Measurements from ENCODE around the gene CPNE5. TPM values are rescaled to one million over a fixed set of nuclear protein-coding genes. Genes with fewer than 3 reads are reported as not detected.
"Not testable (repeated sequence)": the region's sequence is repeated elsewhere in the genome, so short reads cannot be mapped to it uniquely, and the experiment has no call there.

Gene CPNE5
- total RNA-seq, 1 donor from 2014 or later, result 0.25 TPM

DNA sequence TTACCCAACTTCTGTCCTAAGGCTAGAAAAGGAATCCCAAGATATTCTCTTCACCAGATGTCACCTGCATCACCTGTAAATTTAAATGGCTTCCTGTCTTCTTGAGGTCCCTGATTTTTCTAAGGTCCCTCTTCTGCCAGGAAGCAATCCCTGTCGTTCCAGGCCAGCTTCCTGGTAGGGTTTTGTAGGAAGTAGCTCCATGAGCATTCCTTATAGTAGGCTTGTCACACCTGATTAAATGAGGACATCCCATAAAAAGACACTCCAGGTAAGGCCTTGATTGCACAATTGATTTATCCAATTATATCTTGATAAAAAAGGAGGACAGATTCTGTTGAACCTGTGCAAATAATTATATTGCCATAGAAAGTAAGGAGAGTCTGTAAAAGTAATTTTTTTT lies 132.9 kb downstream of the CPNE5 start:
- ATAC-seq, result no peak
- DNase-seq (ENCODE audit: low spot score), result no peak

GRCh38 chr6:36704961-36705577 lies 134.2 kb downstream of the CPNE5 start:
- DNase-seq (ENCODE audit: low spot score); ATAC-seq: not testable (repeated sequence)

DNA sequence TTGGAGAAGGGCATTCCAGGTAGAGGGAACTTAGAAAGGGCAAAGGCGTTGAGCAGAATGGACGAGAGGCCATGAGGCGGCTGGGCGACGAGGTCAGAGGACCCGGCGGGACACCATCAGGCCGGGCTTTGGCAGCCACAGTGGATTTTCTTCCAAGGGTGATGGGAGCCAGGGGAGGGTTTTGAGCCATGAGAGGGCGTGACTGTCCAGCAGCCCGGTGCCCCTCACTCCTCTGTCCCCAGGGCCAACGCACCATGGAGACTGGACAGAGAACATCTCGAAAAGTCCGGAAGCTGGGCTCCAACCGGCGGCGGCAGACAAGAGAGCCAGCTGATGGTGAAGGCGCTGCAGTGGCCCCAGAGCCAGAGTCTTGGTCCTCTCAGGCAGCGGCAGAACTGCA lies 135.3 kb downstream of the CPNE5 start:
- DNase-seq (ENCODE audit: low spot score) (no peak), ATAC-seq (no peak)

- DNase-seq (ENCODE audit: low spot score), result no peak
- no peak for ATAC-seq
Measured at GRCh38 chr6:36703081-36703606, 136.1 kb downstream of the CPNE5 start.

- no peak for DNase-seq (ENCODE audit: low spot score)
Measured at GRCh38 chr6:36702656-36703055, 136.6 kb downstream of the CPNE5 start.

GRCh38 chr6:36701401-36701991 lies 137.7 kb downstream of the CPNE5 start:
- ATAC-seq (peak; percentile 67), DNase-seq (ENCODE audit: low spot score) (no peak)

More at GRCh38 chr6:36702656-36703055, 136.6 kb downstream of the CPNE5 start:
- ATAC-seq, result no peak

- DNase-seq (ENCODE audit: low spot score) (no peak), ATAC-seq (no peak)
Measured at GRCh38 chr6:36700831-36701230, 138.4 kb downstream of the CPNE5 start.

GRCh38 chr6:36700071-36700812 lies 139.0 kb downstream of the CPNE5 start:
- DNase-seq (ENCODE audit: low spot score), result no peak
- ATAC-seq, result no peak

DNA sequence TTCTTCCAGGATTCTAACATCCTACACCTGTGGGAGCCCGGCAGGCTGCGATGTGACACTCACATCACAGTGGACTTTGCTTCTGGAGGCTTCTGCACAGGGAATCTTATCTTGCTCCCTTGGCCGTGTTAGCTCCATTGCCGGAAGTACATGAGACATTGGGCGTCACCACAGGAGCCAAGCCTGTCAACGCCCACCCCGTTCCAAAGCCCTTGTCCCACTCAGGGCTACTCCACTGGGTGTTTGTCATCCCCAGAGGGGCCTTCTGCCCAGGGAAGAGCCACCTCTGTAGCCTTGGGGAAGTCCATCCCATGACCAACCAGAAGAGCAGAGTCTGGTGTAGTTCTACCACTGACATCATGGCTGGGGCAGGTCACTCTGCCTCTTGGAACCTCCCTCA lies 139.9 kb downstream of the CPNE5 start:
- no peak for ATAC-seq
- DNase-seq (ENCODE audit: low spot score), result no peak

GRCh38 chr6:36698871-36699271 lies 140.4 kb downstream of the CPNE5 start:
- DNase-seq (ENCODE audit: low spot score), result no peak

GRCh38 chr6:36698196-36698595 lies 141.0 kb downstream of the CPNE5 start:
- no peak for ATAC-seq
- peak; percentile 36 for DNase-seq (ENCODE audit: low spot score)

More at GRCh38 chr6:36698871-36699271, 140.4 kb downstream of the CPNE5 start:
- no peak for ATAC-seq

GRCh38 chr6:36697481-36697903 lies 141.8 kb downstream of the CPNE5 start, which contains the start of gene RAB44:
RAB44 (plus strand) TSS chr6:36697826; CDS start chr6:36704236, 6,410 bp downstream.
- DNase-seq (ENCODE audit: low spot score), result no peak
- no peak for ATAC-seq

- DNase-seq (ENCODE audit: low spot score), result no peak
- no peak for ATAC-seq
Measured at GRCh38 chr6:36695414-36695813, 143.8 kb downstream of the CPNE5 start.

DNA sequence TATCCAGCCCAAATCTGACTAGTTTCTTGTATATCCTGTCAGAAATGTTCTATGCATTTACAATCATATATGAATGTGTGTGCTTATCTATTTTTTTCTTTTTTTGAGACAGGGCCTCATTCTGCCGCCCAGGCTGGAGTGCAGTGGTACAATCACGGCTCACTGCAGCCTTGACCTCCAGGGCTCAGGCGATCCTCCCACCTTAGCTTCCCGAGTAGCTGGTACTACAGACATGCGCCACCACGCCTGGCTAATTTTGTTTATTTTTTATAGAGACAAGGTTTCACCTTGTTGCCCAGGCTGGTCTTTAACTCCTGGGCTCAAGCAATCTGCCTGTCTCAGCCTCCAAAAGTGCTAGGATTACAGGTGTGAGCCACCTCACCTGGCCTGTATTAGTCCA lies 144.6 kb downstream of the CPNE5 start:
- no peak for DNase-seq (ENCODE audit: low spot score)
- ATAC-seq, result no peak

GRCh38 chr6:36692861-36693702 lies 146.2 kb downstream of the CPNE5 start:
- DNase-seq (ENCODE audit: low spot score), result no peak
- ATAC-seq, result peak; percentile 61

DNA sequence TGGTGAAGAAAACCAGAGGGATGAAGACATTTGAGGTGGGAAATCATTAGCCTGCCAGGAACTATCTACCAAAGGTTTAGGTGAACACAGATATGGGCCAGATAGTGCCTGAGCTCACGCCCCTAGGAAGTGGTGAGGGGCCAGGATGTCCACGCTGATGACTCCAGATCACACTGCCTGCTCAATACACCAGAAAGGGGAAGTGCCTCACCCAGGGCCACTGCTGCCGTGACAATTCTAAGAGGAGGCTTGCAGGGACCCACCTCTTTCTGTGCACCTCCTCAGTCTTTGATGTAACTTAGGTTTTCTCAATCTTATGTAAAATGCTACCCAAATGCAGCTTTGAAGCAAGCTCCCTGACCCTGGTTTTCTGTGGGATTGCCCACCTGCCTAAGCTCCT lies 147.0 kb downstream of the CPNE5 start:
- ATAC-seq (peak; percentile 48), DNase-seq (ENCODE audit: low spot score) (no peak)

DNA sequence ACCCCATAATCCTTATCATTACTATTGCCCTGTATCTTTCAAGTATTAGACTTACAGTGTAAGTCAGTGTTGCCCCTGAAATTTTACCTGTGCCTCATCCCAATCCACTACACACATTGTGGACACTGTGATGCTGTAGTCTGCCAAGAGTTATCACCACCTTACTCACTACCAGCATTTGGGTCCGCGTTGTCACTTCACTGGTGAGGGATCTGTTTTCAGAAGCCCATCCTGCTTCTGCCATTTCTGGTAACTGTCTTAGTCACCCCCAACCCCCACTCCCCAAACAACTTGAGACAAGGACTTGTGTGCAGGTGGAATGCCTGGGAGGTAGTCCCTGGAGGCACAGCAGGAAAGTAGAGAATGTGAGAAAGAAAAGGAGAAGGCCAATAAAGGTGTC lies 147.6 kb downstream of the CPNE5 start:
- DNase-seq (ENCODE audit: low spot score) (no peak), ATAC-seq (no peak)

GRCh38 chr6:36691011-36691410 lies 148.2 kb downstream of the CPNE5 start:
- ATAC-seq (no peak), DNase-seq (ENCODE audit: low spot score) (no peak)

Data from left lobe of liver (tissue), 2 donors.